SKM-1 treated with dmso at 0.1 percent for 144 hours (cell line): ENCODE data around the gene FHOD3.

Source experiments
- DNase-seq: peaks from one replicate; lab custom pipeline; 2025; ENCODE audit not compliant: unreplicated experiment; lab: John Stamatoyannopoulos, UW

Gene FHOD3

GRCh38 chr18:36403896-36404820 lies 106.6 kb downstream of the FHOD3 start:
- no peak for DNase-seq

- DNase-seq = no peak
Observed at GRCh38 chr18:36405611-36406010, 108.1 kb downstream of the FHOD3 start.

GRCh38 chr18:36406805-36407204 lies 109.3 kb downstream of the FHOD3 start:
- no peak for DNase-seq

GRCh38 chr18:36408606-36409005 lies 111.1 kb downstream of the FHOD3 start:
- DNase-seq = no peak

GRCh38 chr18:36409779-36410178 lies 112.3 kb downstream of the FHOD3 start:
- DNase-seq = no peak

GRCh38 chr18:36410346-36410745 lies 112.8 kb downstream of the FHOD3 start:
- DNase-seq = no peak

- no peak for DNase-seq
Observed at GRCh38 chr18:36411745-36412168, 114.2 kb downstream of the FHOD3 start.

GRCh38 chr18:36412778-36413177 lies 115.3 kb downstream of the FHOD3 start:
- DNase-seq = no peak

GRCh38 chr18:36415171-36415570 lies 117.7 kb downstream of the FHOD3 start:
- DNase-seq = no peak

GRCh38 chr18:36415625-36416024 lies 118.1 kb downstream of the FHOD3 start:
- DNase-seq = no peak

GRCh38 chr18:36419188-36419899 lies 121.8 kb downstream of the FHOD3 start:
- no peak for DNase-seq

GRCh38 chr18:36419900-36420531 lies 122.5 kb downstream of the FHOD3 start:
- no peak for DNase-seq

- no peak for DNase-seq
Observed at GRCh38 chr18:36420826-36421225, 123.3 kb downstream of the FHOD3 start.

- DNase-seq = no peak
Observed at GRCh38 chr18:36424741-36425142, 127.2 kb downstream of the FHOD3 start.

GRCh38 chr18:36427369-36427768 lies 129.9 kb downstream of the FHOD3 start:
- DNase-seq = no peak

- DNase-seq = no peak
Observed at GRCh38 chr18:36427831-36428230, 130.3 kb downstream of the FHOD3 start.

GRCh38 chr18:36428431-36429029 lies 131.0 kb downstream of the FHOD3 start:
- no peak for DNase-seq

GRCh38 chr18:36432880-36433555 lies 135.5 kb downstream of the FHOD3 start:
- DNase-seq = no peak

GRCh38 chr18:36436387-36436786 lies 138.9 kb downstream of the FHOD3 start:
- no peak for DNase-seq

- DNase-seq = no peak
Observed at GRCh38 chr18:36440614-36441013, 143.1 kb downstream of the FHOD3 start.
